ENCODE data around the gene VSX1.

Gene VSX1

DNA sequence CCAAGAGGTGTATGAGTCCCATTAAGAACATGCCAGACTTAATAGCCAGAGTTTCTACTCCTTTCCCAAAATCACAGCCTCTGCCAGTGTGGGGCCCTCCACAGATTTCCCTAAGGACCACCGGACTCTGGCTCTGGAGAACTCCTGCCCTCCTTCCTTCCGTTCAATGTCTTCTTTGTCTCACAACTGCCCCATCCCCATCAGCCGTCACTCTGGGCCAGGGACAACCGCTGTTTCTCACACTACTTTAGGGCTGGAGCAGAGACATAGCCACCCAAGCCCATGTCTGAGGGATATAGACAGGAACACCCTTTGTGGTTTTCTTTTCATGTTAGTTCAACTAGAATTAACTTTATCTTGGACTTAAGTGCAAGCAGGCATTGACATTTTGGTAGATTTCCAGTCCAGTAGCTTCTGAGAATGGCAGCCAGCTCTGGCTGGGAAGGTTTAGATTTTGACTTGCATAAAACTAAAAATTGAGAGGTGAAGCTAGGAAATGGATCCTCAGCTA lies 17.3 kb downstream of the VSX1 start:
- no peak for DNase-seq

DNA sequence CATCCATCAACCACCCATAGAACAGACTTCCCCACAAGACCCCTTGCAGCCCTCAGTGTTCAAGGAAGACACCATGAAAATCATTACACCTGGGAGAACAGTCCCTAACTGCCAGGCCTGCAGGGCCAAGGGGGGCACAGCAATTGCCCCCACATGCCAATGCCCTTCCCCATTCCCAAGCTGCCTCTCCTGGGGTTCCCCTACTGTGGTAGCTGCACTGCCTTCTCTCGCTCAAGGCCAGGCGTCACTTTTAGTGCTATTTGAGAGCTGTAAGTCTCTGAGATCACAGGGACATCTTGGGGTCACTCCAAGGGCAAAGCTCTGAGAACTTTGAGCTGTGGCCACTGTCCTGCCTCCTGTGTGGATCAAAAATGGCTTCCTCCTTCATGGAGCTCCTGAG lies 18.0 kb downstream of the VSX1 start:
- peak; percentile 34 for DNase-seq

DNA sequence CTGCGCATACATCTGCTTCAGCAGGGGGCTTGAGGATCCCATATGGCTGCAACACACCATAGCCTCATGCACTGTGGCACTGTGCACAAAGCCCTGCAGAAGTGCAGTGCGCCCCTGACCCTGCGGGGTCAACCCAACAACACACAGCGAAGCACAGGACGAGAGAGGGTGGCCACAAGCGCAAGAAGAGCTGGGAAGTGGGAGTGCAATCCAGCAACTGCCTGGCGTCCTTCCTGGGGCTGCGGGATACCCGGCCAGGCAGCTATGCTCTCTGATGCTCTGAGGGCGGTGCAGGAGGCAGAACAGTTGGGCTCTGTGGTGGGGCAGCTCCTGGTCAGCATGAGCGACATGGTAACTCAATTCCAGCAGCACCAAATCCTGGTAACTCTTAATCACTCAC lies 18.4 kb downstream of the VSX1 start:
- peak; percentile 28 for DNase-seq

DNA sequence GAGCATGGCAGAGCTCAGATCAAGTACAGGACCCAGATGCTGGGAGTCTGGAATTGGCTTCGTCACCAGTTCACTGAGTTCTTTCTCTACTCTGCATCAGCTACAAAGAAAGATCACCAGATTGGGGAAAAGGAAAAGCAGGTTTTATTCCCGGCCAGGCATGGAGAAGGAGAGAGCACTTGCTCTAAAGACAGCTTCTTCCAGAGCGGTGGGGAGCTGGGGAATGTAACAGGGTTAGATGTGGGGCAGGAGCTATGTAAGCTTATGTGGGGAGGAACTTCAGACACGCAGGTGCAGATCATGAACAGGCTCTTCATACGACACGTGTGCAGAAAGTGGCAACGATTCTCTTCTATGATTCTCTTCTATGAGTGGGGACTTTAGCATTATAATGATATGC lies 19.1 kb downstream of the VSX1 start:
- no peak for DNase-seq

DNA sequence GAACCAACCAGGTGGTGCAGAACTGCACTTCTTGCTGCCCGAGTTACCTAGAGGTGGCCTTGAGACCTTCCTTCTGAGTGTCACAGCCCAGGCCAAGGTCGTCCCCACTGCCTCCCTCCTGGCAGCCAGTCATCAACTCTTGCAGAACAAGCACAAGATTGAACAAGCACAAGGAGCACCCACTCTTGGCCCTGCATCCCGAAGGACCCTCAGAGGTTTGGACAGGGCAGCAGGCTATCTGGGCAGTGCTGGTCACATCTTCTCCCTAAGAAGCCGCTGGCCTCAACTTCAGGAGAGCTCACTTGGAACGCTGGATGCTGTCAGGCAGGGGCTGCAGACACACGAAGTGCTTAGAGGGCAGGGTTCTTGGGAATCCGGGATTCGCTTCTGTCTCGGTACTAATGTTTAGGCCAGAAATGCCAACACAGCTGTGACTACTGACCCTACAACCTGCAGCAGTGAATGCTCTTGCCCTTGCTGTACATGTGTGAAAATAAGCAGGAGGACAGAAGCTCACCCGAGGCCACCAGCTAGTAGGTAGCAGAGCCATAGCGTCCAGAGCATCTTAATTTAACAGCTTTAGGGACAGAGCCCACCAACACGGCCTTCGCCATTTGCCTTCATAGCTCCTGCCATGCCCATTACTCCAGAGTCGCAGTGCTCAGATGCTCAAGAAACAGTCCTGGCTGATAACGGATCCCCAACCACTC lies 20.0 kb downstream of the VSX1 start:
- peak; percentile 39 for DNase-seq

DNA sequence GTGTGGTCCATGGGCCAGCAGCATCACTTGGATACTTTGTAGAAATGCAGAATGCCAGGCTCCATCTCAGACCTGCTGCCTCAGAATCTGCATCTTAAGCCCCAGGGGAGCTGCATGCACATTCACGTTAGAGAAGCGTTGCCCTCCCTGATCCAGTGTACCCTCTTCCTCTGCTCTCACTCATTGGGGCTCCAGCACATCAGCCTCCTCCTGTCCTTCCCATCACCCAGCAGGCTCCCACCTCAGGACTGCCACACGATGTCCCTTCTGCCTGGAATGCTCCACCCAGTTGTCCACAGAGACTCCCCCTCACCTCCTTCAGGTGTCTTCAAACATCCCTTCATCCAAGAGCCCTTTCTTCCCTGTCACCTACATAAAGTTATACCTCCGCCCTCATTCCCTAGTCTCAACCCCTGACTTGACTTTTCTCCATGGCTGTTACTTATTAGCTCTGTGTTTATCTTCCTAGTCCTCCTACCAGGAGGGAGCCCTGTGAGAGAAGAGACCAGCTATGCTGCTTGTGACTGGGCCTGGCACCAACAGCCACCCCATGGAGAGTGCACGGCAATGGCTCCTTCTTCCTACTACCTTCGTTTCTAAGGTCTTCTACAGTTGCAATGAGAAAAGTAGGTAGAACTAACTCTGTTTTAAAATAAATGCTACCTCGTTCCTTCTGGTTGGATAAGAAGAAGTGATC lies 20.7 kb downstream of the VSX1 start:
- no peak for DNase-seq

DNA sequence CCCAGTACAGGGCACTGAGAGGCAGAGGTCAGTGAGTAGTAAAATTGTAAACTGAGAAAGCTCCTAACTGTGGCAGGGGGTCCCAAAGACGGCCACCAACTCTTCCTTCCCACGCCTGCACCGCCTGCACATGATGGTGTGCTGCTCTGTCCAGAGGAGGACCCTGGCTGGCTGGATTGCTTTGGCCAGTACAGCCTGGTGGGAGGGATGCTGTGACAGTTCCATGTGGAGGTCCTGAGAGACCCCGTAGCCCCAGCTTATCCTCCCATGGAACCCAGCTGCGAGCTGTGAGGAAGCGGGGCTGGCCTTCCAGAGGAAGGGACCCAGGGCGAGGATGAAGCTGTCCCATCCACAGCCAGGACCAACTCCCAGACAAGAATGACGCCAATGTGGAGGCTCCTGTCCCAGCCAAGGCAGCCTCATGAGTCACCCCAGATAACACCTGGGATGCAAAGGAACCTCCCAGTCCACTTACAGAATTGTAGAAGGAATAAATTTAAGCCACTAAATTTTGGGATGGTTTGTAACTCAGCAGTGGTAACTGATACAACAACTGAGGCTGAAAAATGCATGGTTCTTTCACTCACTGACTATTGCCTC lies 22.0 kb downstream of the VSX1 start:
- no peak for DNase-seq

DNA sequence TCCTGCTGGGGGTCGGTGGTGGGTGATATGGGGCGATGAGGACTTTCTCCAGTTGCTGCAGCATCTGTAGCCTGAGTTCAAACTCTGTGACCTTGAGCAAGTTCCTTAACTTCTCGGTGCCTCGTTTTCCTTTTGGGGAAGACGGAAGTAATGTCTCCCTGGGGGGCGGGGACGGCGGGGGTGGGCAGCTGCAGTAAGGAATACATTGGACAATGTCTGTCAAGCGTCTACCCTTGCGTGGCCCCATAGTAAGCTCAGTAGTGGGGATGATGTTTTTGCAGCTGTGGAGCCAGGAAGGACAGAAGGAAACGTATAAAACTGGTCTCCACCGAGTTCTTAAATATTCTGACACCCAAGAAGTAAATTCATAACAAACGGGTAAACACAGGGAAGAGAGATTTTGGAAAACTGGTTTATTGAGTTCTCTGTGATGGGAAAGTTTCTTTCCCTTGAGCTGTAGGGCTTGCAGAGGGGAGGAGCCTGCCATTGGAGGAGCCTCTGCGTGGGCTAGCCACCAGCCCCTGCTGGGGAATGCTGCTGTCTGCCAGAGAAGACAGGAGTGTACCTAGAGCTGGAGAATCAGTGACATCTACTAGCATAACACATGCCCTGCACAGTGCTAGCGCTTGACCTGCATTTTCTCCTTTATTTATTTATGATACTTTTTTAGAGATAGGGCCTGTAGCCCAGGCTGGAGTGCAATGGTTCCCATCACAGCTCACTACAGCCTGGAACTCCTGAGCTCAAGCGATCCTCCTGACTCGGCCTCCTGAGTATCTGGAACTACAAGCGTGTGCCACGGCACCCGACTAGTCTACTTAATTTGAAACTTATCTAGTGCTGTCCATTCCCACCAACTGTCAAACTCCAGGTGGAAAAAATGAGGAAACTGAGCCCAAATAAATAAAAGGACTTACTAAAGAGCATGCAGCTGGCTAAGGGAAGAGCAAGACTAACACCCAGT lies 22.8 kb downstream of the VSX1 start:
- no peak for DNase-seq

DNA sequence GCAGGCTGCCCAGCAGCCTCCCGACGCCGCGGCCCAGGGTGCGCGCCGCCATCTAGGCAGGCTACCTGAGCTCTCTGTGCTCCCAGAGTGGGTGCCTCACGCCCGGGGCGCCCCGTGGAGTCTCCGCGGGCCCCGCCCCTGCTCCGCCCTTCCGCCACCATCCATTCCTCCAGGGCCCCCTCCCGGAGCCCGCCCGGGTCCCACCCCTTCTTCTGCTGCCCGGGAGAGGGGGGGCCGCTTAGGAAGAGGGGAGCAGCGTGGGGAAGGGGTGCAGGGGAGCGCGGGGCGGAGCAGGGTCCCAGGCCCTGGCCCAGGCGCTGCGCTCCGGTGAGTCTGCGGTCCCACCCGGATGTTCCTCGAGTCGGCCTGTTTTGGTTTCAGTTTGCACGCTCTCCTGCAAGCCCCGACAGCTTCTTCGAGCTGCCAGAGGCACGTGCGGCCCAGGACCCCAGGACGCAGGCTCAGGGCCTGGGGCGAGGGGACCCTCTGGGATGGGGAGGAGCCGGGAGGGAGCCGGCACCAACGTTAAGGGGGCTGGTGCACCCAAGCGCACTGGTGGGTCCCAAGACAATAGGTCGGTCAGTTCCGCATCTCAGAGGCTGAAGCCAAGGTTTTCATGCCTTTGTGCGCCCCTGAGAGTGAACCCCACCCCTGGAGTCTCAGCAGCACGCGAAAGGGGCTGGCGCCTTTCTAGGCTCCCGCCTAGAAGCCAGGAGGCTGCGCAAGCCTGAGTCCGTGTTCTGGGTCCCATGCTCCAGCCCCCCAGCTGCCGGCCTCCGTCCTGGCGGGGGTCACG lies 23.7 kb downstream of the VSX1 start, which contains the start of gene ACSS1:
TSS of gene ACSS1 (minus strand) at position 89 of the 796 bp plus-strand sequence. CDS start at position 52, 37 bp downstream.
- DNase-seq = peak; percentile 76

DNA sequence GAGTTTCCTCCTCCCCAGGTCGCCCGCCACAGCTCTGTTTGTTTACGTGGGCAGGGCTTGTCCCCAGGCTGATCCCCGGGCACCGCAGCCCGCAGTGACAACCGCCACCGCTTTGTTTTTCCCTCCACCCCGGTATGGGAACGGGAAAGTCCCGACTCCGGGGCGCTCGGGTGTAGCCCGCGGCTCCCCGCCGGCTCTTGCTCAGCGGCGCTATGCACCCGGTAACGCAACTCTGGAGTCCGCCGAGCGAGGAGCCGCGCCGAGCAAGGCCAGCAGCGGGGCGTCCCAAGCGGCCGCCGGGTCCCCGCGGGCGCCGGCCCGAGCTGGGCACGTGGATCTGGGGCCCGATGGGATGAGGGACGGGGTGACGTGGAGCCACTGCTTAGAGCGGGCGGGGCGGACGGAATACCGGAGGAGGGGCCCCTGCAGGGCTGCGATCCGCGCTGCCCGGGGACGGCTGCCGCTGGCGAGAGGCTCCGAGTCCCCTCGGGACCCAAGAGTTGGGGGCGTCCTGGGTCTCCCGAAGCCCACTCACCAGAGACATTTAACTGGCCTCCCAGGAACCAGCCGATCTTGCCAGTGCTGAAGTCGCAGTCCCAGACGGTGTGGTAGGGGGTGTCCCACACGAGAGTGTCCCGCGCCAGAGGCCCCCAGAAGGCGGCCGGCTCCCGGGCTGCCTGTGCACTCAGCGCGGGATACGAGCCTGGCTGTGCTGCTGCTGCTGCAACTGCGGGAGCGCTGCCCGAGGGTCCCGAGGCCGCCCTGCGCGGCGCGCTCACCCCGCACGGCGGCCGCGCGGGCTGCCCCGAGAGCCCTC lies 24.5 kb downstream of the VSX1 start:
- DNase-seq = peak; percentile 74

DNA sequence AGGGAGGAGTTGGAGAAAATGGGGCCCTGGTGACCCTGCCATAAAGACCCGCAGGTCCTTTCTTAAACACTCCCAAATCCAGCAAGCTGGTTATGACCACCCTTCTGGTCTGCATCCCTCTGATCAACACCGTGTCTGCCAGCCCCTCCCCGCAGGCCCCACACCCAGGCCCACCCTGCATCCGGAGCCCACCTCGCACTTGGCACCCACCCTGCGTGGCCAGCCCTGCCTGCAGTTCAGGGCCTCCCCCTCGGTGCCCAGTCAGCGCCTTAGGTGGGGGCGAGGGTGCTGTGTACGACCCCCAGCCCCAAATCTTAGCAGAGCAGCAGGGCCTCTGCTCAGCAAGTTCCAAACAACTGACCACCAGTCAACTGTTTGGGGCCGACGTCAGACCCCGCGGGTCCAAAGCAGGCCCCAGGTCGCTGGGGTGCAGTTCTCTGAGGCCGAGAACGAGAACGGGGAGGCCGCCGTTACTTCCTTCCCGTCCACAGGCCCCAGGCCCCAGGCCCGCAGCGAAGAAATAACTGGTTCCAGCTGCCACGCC lies 25.2 kb downstream of the VSX1 start:
- DNase-seq = no peak

DNA sequence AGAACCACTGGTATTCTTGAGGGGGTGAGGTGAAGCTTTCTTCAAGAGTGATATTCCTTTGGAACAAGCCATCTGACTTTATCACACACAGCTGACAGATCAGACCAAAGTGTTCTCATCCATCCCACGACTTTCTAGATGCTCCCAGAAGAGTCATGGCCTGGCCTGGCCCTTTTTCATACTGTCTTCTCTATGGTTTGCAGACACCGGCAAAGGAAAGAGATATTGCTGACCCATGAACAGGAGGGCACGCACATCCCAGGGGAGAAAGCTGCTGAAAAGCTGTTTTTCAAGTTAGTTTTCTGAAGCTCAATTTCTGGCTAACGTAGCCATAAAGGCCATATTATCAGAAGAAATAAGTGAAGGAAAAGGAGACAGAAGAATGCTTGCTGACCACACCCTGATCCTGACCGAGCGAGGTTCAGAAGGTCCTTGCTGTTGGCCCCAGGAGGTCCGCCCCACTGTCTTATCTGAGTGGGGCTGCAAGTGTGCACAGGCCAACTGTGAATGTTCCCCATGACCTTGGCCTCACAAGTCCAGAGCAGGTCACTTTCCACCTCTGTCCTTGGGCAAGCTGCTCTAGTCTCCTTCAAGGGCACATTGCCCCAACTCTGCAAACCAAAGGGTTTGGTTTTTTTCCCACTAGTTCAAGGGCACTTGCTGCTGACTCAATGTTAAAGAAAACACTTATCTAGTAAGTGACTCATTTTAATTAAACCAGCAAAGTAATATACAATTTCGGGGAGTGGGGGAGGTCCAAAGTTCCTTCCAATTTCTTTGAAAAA lies 26.0 kb downstream of the VSX1 start:
- DNase-seq = no peak

DNA sequence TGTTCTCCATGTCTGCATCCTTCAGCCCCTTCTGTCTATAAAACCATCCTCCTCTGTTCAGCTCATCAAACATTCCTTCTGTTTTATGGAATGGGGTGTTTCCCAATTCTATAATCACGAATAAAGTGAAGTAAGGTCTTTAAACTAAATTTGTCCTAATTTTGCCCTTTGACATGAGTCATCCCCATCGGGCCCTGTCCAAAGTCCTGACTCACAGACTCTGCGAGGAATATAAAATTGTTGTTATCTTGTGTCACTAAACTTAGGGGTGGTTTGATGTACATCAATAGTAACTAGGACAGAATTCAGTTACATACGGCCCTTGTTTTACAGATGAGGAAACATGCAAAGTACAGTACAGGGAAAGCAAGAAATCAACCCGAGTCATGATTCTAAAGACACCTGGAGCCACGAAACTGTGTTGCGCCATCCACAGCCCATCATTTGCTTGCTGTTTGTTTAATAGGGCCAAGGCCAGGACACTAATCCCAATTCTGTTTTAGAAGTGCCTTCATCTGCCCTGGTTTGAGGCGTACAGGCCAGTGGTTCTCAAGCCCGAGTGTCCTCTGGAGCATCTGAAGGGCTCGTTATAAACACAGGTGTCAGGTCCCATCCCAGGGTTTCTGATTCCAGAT lies 26.8 kb downstream of the VSX1 start:
- DNase-seq = peak; percentile 26

DNA sequence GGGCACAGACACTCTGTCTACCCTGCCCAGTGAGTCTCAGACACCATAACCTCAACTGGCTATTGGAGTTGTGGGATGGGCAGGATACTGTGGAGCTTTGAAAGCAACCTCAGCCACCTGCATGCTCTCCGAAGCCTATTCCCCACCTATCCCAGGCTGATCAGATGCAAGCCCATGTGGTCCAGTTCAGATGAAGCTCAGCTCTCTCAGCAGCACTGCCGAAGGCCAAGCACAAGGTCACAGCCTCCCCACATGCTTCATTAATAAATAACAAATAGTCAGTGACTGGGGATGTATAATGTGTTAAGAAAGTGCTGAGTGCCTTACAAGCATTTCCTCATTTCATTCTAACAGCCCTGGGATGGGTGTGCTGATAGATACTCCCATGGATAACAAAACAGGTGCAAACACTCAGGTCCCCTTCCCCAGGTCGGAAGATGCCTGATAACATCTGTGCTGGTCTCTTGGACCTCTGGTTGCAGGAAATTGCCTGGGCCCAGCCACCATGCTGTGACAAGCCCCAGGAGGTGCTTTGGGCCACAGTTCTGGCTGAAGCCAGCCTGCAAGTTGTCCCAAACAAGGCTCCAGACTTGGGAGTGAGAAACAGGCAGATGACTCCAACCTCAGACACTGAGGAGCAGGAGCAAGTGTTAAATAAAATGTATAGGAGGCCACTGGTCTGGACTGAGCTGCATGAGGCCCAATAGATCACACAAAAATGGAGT lies 27.7 kb downstream of the VSX1 start:
- DNase-seq = peak; percentile 15

DNA sequence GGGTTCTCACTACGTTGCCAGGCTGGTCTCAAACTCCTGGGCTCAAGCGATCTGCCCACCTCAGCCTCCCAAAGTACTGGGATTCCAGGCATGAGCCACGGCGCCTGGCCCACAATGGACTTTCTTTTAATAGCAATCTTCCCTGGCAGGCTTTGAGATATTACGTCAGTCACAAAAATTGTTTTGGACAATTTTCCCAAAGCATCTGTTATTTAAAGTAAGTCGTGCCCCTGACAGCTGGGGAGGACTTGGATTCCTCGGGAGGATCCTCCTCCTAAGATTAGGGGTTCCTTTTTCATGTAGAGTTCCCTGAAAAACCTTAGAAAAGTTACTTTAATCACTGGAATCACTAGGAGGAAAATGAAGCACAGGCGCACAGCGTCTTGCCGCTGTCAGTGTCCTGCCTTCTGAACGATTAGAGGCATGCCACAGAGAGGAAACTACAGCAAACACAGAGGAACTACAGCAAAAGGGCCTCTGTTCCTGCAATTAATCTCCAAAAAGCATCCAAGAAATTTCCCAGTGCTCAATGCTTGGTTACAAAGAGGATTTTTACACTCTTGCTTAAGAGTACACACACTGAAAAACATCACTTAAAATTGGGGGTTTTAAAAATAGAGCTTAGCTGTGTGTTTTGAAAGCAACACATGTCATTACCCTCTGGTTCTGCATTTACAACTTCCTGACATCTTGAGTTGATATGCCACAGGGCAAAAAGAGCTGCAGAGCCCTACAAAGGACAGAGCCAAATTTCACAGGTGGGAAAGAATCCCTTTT lies 28.5 kb downstream of the VSX1 start:
- peak; percentile 79 for DNase-seq

DNA sequence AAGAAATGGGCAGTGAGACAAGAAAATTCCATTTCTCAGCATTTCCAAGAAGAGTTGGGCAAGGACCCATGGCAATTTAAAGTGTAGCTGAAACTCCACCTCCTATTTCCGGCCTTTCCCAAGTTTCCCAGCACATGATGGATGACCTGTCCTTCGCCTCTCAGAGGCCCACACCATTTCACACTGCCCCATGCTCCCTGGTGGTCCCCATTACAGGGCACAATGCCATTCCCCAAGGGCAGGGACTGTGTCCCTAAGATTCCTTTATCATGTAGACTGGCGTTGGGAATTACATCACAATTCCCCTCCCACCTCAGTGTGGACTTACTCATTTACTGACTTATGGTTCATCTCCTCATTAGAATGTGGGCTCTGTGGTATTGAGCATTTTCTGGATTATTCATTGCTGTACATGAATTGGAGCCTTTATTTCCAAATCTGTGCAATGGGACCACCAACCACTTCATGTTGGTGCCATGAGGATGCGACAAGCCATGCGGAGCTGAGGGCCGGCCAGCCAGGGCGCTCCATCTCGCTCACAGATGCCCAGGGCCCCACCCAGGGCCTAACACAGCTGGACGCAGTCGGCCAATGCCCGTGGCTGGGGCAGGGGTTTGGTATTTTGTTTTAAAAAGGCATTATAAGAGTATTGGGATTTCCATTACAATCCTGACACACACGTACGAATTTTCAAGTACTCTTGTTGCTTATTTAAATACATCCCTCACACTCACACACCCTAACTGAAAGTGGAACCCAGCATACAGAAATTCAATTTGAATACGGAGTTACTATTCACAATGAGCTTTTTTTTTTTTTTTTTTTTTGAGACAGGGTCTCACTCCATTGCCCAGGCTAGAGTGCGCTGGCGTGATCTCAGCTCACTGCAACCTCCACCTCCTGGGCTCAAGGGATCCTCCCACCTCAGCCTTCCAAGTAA lies 29.4 kb downstream of the VSX1 start:
- peak; percentile 50 for DNase-seq

All from right forelimb (tissue), 1 donor.